SIG-M5 (cell line): Measurements from ENCODE around the gene TUB.

Experiments
- DNase-seq: peaks from one replicate; lab custom pipeline; 2025; lab: John Stamatoyannopoulos, UW

Gene TUB

DNA sequence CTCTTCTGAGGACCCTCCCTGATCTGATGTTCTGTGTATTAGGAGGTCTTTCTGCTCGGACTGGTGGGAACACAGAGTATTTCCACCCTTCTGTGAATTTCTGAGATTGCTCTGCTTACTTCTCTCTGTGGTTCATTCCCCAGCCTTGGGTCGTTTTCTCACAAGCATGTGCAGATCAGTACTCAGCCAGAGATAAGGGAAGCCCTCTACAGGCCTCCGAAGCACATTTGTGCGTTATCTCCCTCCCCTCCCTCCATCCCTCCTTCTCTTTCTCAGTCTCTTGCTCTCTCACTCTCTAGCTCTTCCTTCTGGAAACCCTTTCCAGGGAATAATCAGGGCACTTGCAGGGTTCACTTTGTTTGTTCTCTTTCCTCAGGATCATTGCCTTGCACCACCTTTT is 35.2 kb upstream of the TUB start:
- no peak for DNase-seq

- no peak for DNase-seq
These were observed 33.6 kb upstream of the TUB start for GRCh38 chr11:8047382-8047781.

DNA sequence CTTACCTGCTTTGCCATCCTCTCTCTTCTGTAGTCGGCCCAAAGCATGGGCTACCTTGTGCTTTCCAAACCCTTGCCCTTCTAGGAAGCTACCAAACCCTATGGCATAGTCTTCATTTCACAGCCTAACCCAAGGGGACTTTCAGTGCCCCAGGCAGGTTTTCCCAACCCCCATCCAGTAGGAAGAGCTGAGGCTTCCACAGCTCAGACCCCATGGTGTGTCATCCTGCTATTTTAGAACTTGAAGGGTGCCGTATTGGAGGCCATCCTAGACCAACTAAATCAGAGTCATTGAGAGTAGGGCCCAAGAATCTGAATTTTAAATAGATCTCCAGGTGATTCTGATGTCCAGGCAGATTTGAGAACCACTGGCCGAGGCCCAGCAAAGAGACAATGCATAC is 31.9 kb upstream of the TUB start:
- DNase-seq: no peak

DNA sequence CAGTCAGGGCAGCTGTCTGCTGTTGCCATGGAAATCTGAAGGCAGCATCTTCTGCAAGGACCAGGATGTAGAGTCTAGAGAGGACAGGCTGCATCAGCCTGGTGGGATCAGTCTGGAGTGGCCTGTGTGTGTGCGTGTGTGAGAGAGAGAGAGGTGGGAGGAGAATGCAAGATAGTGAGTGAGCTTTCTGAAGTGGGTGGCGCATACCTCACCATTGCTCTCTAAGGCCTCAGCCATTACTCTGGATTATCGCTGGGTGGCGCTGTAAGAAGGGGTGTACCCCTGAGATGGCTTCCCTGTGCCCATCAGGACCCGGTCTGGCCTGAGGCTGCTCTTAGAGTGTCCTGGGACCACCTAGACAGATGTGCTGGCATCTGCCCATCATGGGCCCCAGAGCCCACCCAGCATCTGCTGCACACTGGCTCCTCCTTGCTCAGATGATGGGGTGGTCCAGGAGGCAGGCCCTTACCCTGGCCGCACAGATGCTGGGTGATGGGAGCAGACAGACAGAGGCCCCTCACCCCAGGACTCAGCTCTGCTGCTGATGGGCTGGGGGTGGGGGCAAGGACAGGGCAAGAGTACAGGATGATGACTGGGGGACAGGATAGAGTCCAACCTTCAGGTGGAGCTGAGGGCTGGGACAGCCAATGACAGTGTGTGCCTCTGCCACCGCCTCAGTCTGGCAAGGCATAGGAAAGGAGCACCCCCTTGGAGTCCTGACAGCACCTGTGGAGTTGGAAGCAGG is 25.7 kb upstream of the TUB start:
- DNase-seq: no peak

- DNase-seq: no peak
These were observed 25.0 kb upstream of the TUB start for GRCh38 chr11:8055836-8056526.

GRCh38 chr11:8056810-8057463 is 24.1 kb upstream of the TUB start:
- DNase-seq: no peak

DNA sequence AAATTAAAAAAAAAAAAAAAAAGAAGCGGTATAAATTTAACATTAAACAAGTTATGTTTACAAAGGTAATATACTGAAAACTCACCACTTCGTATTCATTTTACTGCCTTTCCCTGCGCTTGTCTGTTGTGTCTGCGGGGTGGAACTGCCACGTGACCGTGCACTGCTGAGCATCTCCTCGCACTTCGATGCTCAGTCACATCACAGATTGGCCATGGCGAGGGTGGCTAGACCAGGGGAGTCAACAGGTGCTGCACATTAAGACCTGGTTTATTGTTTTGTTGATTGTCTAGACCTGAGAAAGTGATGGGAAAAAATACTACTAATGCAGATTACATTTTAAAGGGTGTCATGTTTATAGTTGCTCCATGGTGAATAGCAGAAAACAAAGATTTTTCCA is 22.8 kb upstream of the TUB start:
- DNase-seq: no peak

DNA sequence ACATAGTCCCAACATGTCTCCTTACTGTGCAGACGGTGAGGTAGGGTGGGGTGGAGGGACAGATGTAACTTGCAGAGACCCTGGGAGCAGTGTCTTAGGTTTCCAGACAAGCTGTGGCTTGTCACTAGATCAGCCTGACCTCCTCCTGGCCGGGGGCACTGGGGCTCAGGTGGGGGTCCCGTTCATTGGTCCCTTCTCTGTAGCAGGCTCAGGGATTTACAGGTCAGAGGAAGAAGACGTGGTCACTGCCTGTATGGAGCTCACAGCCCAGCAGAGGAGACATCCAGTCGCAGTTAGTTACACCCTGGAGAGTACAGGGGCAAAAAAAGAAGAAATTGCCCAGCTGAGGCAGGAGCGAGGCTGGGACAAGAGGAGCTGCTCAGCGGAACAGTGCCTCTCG is 22.0 kb upstream of the TUB start:
- DNase-seq: no peak

GRCh38 chr11:8059571-8060011 is 21.4 kb upstream of the TUB start:
- no peak for DNase-seq

DNA sequence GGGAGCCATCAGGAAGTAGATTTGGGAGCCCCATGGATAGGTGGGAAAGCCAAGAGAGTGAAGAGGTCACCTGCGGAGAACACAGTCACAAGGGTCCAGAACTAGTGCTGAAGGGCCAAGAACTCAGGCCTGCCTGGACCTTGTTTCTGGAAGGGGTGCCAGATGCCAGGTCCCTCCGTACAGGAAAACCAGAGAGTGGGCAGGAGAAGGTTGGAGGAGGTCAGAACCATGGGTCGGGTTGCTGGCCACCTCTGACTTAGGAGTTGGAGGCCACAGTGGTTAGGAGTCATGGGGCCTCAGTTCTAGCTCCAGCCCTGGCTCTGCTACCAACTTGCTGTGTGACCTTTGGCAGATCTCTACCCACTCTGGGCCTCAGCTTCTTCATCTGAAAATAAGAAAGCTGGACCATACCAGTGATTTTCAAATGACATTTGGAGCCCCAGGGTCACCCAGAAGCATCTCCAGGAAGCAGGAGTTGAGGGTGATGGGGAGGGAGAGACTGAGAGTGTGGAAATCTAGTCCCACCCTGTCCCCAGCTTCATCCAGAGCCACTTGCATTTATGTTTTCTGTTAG is 20.8 kb upstream of the TUB start:
- no peak for DNase-seq

GRCh38 chr11:8060801-8061554 is 20.0 kb upstream of the TUB start:
- DNase-seq: no peak

GRCh38 chr11:8061555-8062428 is 19.2 kb upstream of the TUB start:
- no peak for DNase-seq

- DNase-seq: no peak
These were observed 18.2 kb upstream of the TUB start for GRCh38 chr11:8062781-8063257.

DNA sequence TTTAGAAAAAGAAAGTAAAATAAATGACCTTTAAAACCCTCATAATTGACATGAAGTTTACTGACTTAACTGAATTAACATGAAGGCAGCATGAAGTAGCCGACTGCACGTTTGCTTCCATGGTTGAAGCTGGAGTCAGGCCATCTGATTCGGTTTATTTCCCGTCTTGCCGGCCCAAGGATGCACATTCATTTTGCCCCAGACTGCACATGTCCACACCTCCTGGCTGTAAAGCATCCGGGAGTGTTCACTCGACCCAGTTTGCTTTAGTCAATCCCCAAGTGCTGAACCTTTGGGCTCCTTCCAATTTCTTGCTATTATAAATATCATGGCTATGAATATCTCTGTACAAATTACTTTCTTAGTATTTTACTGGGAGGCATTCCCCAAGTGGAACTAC is 17.7 kb upstream of the TUB start:
- no peak for DNase-seq

GRCh38 chr11:8065031-8065430 is 16.0 kb upstream of the TUB start:
- no peak for DNase-seq

DNA sequence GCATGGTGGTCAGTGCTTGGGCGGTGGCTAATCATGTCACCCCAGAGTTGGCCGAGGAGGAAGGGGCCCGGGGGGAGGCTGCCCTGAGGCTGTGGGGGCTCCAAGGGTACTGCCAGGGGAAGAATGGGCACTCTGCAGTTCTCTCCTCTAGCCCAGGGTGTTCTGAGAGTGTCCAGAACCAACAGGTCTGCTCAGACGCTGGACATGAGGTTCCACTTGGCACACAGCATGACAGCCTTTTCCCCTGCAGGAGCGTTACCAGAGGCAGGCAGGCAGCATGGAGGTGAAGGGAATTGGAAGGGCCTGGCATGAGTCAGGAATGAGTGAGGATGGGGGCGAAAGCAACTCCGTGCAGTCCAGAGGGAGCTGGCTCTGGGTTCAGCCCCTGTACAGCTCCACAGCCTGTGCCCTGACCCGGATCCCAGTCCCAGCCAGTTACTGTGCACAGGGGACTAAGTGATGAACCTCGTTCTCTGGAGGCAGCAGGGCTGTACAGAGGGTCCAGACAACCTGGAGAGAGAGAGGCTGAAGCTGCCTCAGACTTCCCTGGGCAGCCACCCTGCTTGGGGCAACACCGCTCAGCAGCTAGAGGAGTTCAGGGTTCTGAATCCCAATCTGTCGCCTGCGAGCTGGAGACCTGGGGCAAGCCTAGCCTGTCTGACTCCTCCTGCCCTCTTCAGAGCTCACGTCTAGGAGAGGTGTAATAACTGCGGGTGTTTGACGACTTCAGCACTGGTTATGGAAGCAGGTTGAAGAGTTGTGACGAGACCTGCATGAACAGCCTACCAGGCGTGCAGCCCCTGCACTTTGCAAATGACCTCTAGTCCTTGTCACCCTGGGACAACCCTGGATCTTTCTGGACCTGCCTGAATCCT is 14.7 kb upstream of the TUB start:
- no peak for DNase-seq

DNA sequence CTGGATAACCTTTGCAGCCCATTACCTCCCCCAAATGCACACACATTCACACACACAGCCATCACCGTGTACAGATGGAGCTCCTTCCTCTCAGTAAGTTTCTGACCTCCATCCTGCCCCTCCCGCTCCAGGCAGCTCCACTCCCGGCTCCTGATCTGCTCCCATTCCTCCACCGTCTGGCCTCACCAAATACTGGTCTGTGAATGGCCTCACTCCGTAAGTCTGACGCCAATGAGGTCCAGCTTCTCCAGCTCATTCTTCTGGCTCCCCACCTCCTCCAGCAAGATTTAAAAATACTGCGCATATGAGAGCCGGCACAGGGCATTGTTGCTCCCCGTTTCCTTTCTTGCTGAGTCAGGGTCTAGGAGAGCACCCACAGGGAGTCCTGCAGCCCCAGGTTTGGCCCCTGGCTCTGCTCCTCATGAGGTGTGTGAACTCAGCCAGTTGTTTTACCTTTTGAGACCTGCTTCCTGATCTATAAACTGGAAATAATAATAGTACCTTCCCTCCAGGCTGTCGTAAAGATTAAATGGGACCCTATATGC is 14.0 kb upstream of the TUB start:
- no peak for DNase-seq

- DNase-seq: no peak
These were observed 13.5 kb upstream of the TUB start for GRCh38 chr11:8067567-8067928.

GRCh38 chr11:8067929-8068575 is 13.0 kb upstream of the TUB start:
- DNase-seq: no peak
